Measurements from ENCODE around the gene TP53TG5.

DNA sequence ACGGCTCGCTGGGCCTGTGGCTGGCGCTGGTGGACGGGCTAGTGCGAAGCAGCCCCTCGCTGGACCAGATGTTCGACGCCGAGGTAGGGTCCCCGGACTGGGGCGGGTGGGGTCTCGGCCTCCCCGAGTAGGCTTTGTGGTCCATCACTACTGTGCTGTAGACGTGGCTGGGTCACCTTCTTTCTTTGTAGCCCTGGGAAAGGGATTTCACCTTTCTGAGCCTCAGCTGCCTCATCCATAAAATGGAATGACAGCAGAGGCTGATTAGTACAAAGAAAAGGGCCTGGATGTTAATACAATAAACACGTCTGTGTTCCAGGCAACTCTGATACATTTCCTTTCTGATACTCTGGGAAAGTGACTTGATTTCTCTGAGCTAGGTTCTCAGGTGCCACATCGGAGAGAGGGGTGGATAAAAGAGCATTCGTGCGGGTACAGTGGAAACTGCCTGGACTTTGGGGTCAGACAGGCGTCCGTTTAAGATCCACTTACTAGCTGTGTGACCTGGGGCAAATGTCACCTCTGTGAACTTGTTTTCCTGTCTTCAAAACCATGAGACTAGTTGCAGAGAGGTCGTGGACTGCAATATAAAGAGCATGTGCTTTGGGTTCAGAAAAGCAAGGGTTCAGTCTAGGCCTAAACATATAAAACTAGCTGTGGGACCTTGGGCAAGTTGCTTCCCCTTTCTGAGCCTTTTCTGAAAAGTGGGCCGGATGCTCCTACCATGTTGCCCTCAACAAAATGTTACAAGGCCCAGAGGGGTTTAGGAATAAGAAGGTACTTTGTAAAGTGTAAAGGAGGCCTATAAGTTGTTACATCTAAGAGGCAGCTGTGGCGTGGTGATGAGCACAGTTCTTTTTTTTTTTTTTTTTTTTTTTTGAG, 14.3 kb downstream of the TP53TG5 start:
- no peak for TF ChIP-seq CSDC2 (CRISPR knock-in tag; IDR thresholded peaks at IDR 0.05)
- TF ChIP-seq, protein P1, sequence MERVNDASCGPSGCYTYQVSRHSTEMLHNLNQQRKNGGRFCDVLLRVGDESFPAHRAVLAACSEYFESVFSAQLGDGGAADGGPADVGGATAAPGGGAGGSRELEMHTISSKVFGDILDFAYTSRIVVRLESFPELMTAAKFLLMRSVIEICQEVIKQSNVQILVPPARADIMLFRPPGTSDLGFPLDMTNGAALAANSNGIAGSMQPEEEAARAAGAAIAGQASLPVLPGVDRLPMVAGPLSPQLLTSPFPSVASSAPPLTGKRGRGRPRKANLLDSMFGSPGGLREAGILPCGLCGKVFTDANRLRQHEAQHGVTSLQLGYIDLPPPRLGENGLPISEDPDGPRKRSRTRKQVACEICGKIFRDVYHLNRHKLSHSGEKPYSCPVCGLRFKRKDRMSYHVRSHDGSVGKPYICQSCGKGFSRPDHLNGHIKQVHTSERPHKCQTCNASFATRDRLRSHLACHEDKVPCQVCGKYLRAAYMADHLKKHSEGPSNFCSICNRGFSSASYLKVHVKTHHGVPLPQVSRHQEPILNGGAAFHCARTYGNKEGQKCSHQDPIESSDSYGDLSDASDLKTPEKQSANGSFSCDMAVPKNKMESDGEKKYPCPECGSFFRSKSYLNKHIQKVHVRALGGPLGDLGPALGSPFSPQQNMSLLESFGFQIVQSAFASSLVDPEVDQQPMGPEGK (CRISPR knock-in tag; IDR thresholded peaks at IDR 0.05; ENCODE audit: borderline replicate concordance), result no peak
- no peak for TF ChIP-seq SNAI2 (CRISPR knock-in tag; IDR thresholded peaks at IDR 0.05)
- TF ChIP-seq ZFP30 (CRISPR knock-in tag; IDR thresholded peaks at IDR 0.05), result no peak
- TF ChIP-seq, protein P2, sequence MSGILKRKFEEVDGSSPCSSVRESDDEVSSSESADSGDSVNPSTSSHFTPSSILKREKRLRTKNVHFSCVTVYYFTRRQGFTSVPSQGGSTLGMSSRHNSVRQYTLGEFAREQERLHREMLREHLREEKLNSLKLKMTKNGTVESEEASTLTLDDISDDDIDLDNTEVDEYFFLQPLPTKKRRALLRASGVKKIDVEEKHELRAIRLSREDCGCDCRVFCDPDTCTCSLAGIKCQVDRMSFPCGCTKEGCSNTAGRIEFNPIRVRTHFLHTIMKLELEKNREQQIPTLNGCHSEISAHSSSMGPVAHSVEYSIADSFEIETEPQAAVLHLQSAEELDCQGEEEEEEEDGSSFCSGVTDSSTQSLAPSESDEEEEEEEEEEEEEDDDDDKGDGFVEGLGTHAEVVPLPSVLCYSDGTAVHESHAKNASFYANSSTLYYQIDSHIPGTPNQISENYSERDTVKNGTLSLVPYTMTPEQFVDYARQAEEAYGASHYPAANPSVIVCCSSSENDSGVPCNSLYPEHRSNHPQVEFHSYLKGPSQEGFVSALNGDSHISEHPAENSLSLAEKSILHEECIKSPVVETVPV (CRISPR knock-in tag; IDR thresholded peaks at IDR 0.05), result no peak
- TF ChIP-seq, protein P3, sequence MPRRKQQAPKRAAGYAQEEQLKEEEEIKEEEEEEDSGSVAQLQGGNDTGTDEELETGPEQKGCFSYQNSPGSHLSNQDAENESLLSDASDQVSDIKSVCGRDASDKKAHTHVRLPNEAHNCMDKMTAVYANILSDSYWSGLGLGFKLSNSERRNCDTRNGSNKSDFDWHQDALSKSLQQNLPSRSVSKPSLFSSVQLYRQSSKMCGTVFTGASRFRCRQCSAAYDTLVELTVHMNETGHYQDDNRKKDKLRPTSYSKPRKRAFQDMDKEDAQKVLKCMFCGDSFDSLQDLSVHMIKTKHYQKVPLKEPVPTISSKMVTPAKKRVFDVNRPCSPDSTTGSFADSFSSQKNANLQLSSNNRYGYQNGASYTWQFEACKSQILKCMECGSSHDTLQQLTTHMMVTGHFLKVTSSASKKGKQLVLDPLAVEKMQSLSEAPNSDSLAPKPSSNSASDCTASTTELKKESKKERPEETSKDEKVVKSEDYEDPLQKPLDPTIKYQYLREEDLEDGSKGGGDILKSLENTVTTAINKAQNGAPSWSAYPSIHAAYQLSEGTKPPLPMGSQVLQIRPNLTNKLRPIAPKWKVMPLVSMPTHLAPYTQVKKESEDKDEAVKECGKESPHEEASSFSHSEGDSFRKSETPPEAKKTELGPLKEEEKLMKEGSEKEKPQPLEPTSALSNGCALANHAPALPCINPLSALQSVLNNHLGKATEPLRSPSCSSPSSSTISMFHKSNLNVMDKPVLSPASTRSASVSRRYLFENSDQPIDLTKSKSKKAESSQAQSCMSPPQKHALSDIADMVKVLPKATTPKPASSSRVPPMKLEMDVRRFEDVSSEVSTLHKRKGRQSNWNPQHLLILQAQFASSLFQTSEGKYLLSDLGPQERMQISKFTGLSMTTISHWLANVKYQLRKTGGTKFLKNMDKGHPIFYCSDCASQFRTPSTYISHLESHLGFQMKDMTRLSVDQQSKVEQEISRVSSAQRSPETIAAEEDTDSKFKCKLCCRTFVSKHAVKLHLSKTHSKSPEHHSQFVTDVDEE (CRISPR knock-in tag; IDR thresholded peaks at IDR 0.05), result no peak
- TF ChIP-seq TCF4 (CRISPR knock-in tag; IDR thresholded peaks at IDR 0.05; ENCODE audit: borderline replicate concordance), result no peak
- no peak for TF ChIP-seq ARNTL (CRISPR knock-in tag; IDR thresholded peaks at IDR 0.05; ENCODE audit: borderline replicate concordance, low read depth)
- TF ChIP-seq, protein P4, sequence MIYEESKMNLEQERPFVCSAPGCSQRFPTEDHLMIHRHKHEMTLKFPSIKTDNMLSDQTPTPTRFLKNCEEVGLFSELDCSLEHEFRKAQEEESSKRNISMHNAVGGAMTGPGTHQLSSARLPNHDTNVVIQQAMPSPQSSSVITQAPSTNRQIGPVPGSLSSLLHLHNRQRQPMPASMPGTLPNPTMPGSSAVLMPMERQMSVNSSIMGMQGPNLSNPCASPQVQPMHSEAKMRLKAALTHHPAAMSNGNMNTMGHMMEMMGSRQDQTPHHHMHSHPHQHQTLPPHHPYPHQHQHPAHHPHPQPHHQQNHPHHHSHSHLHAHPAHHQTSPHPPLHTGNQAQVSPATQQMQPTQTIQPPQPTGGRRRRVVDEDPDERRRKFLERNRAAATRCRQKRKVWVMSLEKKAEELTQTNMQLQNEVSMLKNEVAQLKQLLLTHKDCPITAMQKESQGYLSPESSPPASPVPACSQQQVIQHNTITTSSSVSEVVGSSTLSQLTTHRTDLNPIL (CRISPR knock-in tag; IDR thresholded peaks at IDR 0.05; ENCODE audit: low read depth), result no peak
